ENCODE data around the gene CLK2. TPM values are rescaled to one million over a fixed set of nuclear protein-coding genes. Genes with fewer than 3 reads are reported as not detected.

The CLK2 gene
- total RNA-seq, 4 donors from 2014 or later: 31.9 to 92.9 (median 51.5) TPM

- intact Hi-C loops (cut with DNase I; ENCODE audit: low total_unique reads): loop anchor here (10.0 kb wide), 1 partner anchor 341 kb away; no protein-coding TSS in a partner anchor
These were observed 19.0 kb downstream of the CLK2 start for GRCh38 chr1:155254228-155254713.

GRCh38 chr1:155253797-155254196, 19.5 kb downstream of the CLK2 start:
- H3K27me3 ChIP-seq: no peaks in the 10 kb centered on the region
- intact Hi-C loops (cut with DNase I; ENCODE audit: low total_unique reads): loop anchor here (10.0 kb wide), 1 partner anchor 341 kb away; no protein-coding TSS in a partner anchor
- in situ Hi-C loops (cut with MboI; ENCODE audit: low pct_ligation_motif_present in 1 of 4, low pct_unique_long_range_greater_than_20kb in 1 of 4, low sequenced_read_pairs in 3 of 4): loop anchor here in 3 of 4 donors (10.0 to 25.0 kb wide), 2 partner anchors 61 to 334 kb away; no protein-coding TSS in a partner anchor
- H3K9me3 ChIP-seq: no peaks in the 10 kb centered on the region
- WGBS, 2 donors (ENCODE audit: low coverage in 1 of 2): 74% methylated on average over 5 of the region's 5 CpGs; no CpG with 5 or more reads in 1 of the 2 donors
- peak overlapping the region in 3 of 4 donors; percentile 91 to 95 (median 94) for H3K27ac ChIP-seq
- DNase-seq: no peak
- H3K4me1 ChIP-seq: peaks cover 21 to 39% (median 28%) of the 10 kb centered on the region in 4 donors
- H3K36me3 ChIP-seq: no peaks in the 10 kb centered on the region
- TF ChIP-seq, protein P1, sequence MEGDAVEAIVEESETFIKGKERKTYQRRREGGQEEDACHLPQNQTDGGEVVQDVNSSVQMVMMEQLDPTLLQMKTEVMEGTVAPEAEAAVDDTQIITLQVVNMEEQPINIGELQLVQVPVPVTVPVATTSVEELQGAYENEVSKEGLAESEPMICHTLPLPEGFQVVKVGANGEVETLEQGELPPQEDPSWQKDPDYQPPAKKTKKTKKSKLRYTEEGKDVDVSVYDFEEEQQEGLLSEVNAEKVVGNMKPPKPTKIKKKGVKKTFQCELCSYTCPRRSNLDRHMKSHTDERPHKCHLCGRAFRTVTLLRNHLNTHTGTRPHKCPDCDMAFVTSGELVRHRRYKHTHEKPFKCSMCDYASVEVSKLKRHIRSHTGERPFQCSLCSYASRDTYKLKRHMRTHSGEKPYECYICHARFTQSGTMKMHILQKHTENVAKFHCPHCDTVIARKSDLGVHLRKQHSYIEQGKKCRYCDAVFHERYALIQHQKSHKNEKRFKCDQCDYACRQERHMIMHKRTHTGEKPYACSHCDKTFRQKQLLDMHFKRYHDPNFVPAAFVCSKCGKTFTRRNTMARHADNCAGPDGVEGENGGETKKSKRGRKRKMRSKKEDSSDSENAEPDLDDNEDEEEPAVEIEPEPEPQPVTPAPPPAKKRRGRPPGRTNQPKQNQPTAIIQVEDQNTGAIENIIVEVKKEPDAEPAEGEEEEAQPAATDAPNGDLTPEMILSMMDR (IDR thresholded peaks at IDR 0.05): no peak
- no peak for TF ChIP-seq POLR2A (IDR thresholded peaks at IDR 0.05)
- TF ChIP-seq POLR2AphosphoS5 (IDR thresholded peaks at IDR 0.05): no peak
- TF ChIP-seq EP300 (IDR thresholded peaks at IDR 0.05; ENCODE audit: low read depth): no peak
- H3K4me3 ChIP-seq: peak overlapping the region in 2 of 4 donors; percentile 77 to 81

More at GRCh38 chr1:155254228-155254713, 19.0 kb downstream of the CLK2 start:
- peak overlapping the region; percentile 57 to 98 (median 79) for H3K4me3 ChIP-seq
- H3K27ac ChIP-seq: peak overlapping the region; percentile 91 to 95 (median 92)
- H3K9me3 ChIP-seq: no peaks in the 10 kb centered on the region
- peaks cover 21 to 39% (median 28%) of the 10 kb centered on the region in 4 donors for H3K4me1 ChIP-seq
- no peaks in the 10 kb centered on the region for H3K36me3 ChIP-seq
- H3K27me3 ChIP-seq: no peaks in the 10 kb centered on the region
- in situ Hi-C loops (cut with MboI; ENCODE audit: low pct_ligation_motif_present in 1 of 4, low pct_unique_long_range_greater_than_20kb in 1 of 4, low sequenced_read_pairs in 3 of 4): loop anchor here in 3 of 4 donors (10.0 to 25.0 kb wide), 2 partner anchors 61 to 333 kb away; no protein-coding TSS in a partner anchor
- DNase-seq: no peak
- 48% methylated on average over 12 of the region's 12 CpGs; no CpG with 5 or more reads in 1 of the 2 donors for WGBS, 2 donors (ENCODE audit: low coverage in 1 of 2)
- TF ChIP-seq POLR2A (IDR thresholded peaks at IDR 0.05) (no peak), POLR2AphosphoS5 (IDR thresholded peaks at IDR 0.05) (no peak), EP300 (IDR thresholded peaks at IDR 0.05; ENCODE audit: low read depth) (no peak)
- TF ChIP-seq, protein P1 (IDR thresholded peaks at IDR 0.05): no peak

GRCh38 chr1:155253208-155253607, 20.1 kb downstream of the CLK2 start:
- Histone ChIP-seq H3K27ac (no peak overlapping the region), H3K4me3 (no peak overlapping the region), H3K27me3 (no peaks in the 10 kb centered on the region), H3K36me3 (no peaks in the 10 kb centered on the region), H3K9me3 (no peaks in the 10 kb centered on the region), H3K4me1 (peaks cover 21 to 39% (median 28%) of the 10 kb centered on the region in 4 donors)
- in situ Hi-C loops (cut with MboI; ENCODE audit: low pct_ligation_motif_present in 1 of 4, low pct_unique_long_range_greater_than_20kb in 1 of 4, low sequenced_read_pairs in 3 of 4): loop anchor here in 3 of 4 donors (10.0 to 25.0 kb wide), 2 partner anchors 62 to 334 kb away; no protein-coding TSS in a partner anchor
- no peak for DNase-seq
- intact Hi-C loops (cut with DNase I; ENCODE audit: low total_unique reads): loop anchor here (10.0 kb wide), 1 partner anchor 342 kb away; no protein-coding TSS in a partner anchor
- TF ChIP-seq POLR2AphosphoS5 (IDR thresholded peaks at IDR 0.05): no peak
- TF ChIP-seq, protein P1 (IDR thresholded peaks at IDR 0.05): no peak
- TF ChIP-seq POLR2A (IDR thresholded peaks at IDR 0.05): no peak
- no peak for TF ChIP-seq EP300 (IDR thresholded peaks at IDR 0.05; ENCODE audit: low read depth)
- WGBS, 2 donors (ENCODE audit: low coverage in 1 of 2): 87 to 90% methylated on average over 4 to 5 of the region's 5 CpGs

GRCh38 chr1:155251566-155251965, 21.7 kb downstream of the CLK2 start:
- H3K9me3 ChIP-seq: no peaks in the 10 kb centered on the region
- no peak overlapping the region for H3K27ac ChIP-seq
- intact Hi-C loops (cut with DNase I; ENCODE audit: low total_unique reads) (loop anchor here (2.0 to 10.0 kb wide), 2 partner anchors 73 to 343 kb away; no protein-coding TSS in a partner anchor), in situ Hi-C loops (cut with MboI; ENCODE audit: low pct_ligation_motif_present in 1 of 4, low pct_unique_long_range_greater_than_20kb in 1 of 4, low sequenced_read_pairs in 3 of 4) (loop anchor here in 3 of 4 donors (10.0 to 25.0 kb wide), 2 partner anchors 63 to 336 kb away; no protein-coding TSS in a partner anchor)
- no peak overlapping the region for H3K4me3 ChIP-seq
- no peak for DNase-seq
- TF ChIP-seq, protein P1 (IDR thresholded peaks at IDR 0.05): no peak
- no peak for TF ChIP-seq POLR2A (IDR thresholded peaks at IDR 0.05)
- peaks cover 21 to 38% (median 28%) of the 10 kb centered on the region in 4 donors for H3K4me1 ChIP-seq
- H3K27me3 ChIP-seq: no peaks in the 10 kb centered on the region
- WGBS, 2 donors (ENCODE audit: low coverage in 1 of 2): 81% methylated on average over 7 of the region's 7 CpGs; no CpG with 5 or more reads in 1 of the 2 donors
- H3K36me3 ChIP-seq: no peaks in the 10 kb centered on the region

Measured in transverse colon (tissue), 4 donors.